Smooth muscle cell (in vitro differentiated cells): Measurements from ENCODE around the gene FIGN. TPM values are rescaled to one million over a fixed set of nuclear protein-coding genes. Genes with fewer than 3 reads are reported as not detected.

Source experiments
- DNase-seq: peaks from one replicate; lab custom pipeline; 2025; ENCODE audit not compliant: unreplicated experiment; lab: John Stamatoyannopoulos, UW
- H2AFZ ChIP-seq: fragments of 200-600 bp; sonication (generic); 2 replicates; pipeline ENCODE4 v1.6.0; 2016; ENCODE audit warnings: antibody characterized with exemption, low read depth, mild to moderate bottlenecking
- H3F3A ChIP-seq: fragments of 200-600 bp; sonication (generic); 2 replicates; pipeline ENCODE4 v1.6.0; 2017; ENCODE audit warnings: antibody characterized with exemption, low read depth
- H3K27ac ChIP-seq: fragments of 200-600 bp; sonication (generic); 2 replicates; pipeline ENCODE4 v1.5.1; 2016; ENCODE audit warnings: low read depth, mild to moderate bottlenecking
- H3K27me3 ChIP-seq: fragments of 200-600 bp; sonication (generic); 2 replicates; pipeline ENCODE4 v1.6.1; 2016; ENCODE audit warnings: low read depth, mild to moderate bottlenecking
- H3K36me3 ChIP-seq: fragments of 200-600 bp; sonication (generic); 2 replicates; pipeline ENCODE4 v1.5.1; 2016; ENCODE audit warnings: low read depth
- H3K4me1 ChIP-seq: fragments of 200-600 bp; sonication (generic); 2 replicates; pipeline ENCODE4 v1.5.1; 2016; ENCODE audit warnings: low read depth
- H3K4me2 ChIP-seq: fragments of 200-600 bp; sonication (generic); 2 replicates; pipeline ENCODE4 v1.6.0; 2016; ENCODE audit warnings: mild to moderate bottlenecking
- H3K4me3 ChIP-seq: fragments of 200-600 bp; sonication (generic); 2 replicates; pipeline ENCODE4 v1.5.1; 2016; ENCODE audit warnings: mild to moderate bottlenecking
- H3K79me2 ChIP-seq: fragments of 200-600 bp; sonication (generic); 2 replicates; pipeline ENCODE4 v1.6.0; 2016; ENCODE audit warnings: low read depth, mild to moderate bottlenecking
- H3K9ac ChIP-seq: fragments of 200-600 bp; sonication (generic); 2 replicates; pipeline ENCODE4 v1.6.0; 2016; ENCODE audit warnings: low read depth
- H3K9me3 ChIP-seq: fragments of 200-600 bp; sonication (generic); replicated peaks from 2 replicates; pipeline ENCODE4 v1.5.1; 2016; ENCODE audit warnings: low read depth
- H4K20me1 ChIP-seq: fragments of 200-600 bp; sonication (generic); 2 replicates; pipeline ENCODE4 v1.6.0; 2016; ENCODE audit warnings: low read depth
- WGBS: methylation state at CpG from one replicate; pipeline ENCODE4 v1.1.7; 2016; ENCODE audit warnings: low lambda C conversion rate; 5-methylcytosine and 5-hydroxymethylcytosine counted together
- polyA plus RNA-seq: library from polyadenylated mRNA; unstranded; fragments of >200 nt; fragmentation: Nextera tagmentation; extraction: Ambion mirVana; gene quantifications from 2 replicates; pipeline ENCODE4 v1.2.1, GENCODE V29; 2016
- total RNA-seq: library from RNA; depleted of rRNA; stranded (reverse); fragments of >200 nt; gene quantifications from 2 replicates; pipeline ENCODE4 v1.2.3, GENCODE V29; 2014
- TF ChIP-seq, protein P1 (sequence below): fragments of 200-600 bp; sonication (generic); IDR thresholded peaks from 2 replicates; pipeline ENCODE4 v1.5.1; 2017; ENCODE audit warnings: borderline replicate concordance, mild to moderate bottlenecking, antibody characterized with exemption; ENCODE audit not compliant: insufficient read depth, poor library complexity, severe bottlenecking

The FIGN gene
- total and polyA plus RNA-seq, 2 experiments from 2014 or later, result 0.71 to 4.8 TPM

DNA sequence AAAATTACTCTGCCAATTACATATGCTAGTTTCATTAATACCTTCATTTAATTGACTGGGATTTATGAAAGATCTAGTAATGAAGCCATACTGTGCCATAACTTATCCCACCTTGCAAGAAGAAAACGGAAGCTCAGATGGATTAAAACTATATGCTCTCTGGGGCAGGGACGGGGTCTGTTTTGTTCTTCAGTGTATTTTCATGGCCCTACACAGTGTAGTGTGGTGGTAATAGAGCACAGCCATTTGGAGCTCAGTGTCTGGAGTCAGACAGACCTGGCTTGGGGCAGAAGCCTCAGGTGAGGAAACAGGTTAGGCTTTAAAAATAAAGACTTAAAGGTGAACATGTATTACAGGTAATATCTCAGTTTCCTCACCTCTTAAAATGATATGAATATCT is 62.3 kb downstream of the FIGN start:
- Histone ChIP-seq H3F3A (no peaks in the 10 kb centered on the region), H3K4me3 (no peak overlapping the region), H3K4me2 (no peak overlapping the region), H3K9me3 (no peaks in the 10 kb centered on the region), H3K79me2 (no peaks in the 10 kb centered on the region), H3K4me1 (no peaks in the 10 kb centered on the region), H4K20me1 (no peaks in the 10 kb centered on the region), H2AFZ (no peak overlapping the region), H3K27me3 (no peaks in the 10 kb centered on the region), H3K9ac (no peak overlapping the region), H3K36me3 (no peaks in the 10 kb centered on the region), H3K27ac (no peak overlapping the region)
- no peak for DNase-seq
- TF ChIP-seq, protein P1, sequence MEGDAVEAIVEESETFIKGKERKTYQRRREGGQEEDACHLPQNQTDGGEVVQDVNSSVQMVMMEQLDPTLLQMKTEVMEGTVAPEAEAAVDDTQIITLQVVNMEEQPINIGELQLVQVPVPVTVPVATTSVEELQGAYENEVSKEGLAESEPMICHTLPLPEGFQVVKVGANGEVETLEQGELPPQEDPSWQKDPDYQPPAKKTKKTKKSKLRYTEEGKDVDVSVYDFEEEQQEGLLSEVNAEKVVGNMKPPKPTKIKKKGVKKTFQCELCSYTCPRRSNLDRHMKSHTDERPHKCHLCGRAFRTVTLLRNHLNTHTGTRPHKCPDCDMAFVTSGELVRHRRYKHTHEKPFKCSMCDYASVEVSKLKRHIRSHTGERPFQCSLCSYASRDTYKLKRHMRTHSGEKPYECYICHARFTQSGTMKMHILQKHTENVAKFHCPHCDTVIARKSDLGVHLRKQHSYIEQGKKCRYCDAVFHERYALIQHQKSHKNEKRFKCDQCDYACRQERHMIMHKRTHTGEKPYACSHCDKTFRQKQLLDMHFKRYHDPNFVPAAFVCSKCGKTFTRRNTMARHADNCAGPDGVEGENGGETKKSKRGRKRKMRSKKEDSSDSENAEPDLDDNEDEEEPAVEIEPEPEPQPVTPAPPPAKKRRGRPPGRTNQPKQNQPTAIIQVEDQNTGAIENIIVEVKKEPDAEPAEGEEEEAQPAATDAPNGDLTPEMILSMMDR, result no peak
- WGBS, result 95% methylated on average over 2 of the region's 2 CpGs

DNA sequence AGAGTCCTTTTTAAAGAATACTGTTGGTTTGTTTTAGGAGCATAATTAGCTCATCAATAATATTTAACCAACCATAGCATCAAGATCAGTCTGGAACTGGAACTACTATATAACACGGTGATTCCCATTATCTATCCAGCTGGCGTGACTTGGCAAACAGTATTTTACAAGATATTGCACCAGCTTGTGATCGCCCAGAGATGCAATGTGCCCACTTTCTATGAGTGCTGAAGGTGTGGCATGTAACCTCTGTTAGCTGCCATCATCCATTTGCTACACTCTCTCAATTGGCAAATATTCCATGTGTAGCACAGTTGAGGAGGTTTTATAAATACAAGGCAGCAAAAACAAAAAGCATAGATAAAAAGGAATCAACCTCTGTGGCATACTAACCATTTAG is 64.9 kb downstream of the FIGN start:
- Histone ChIP-seq H2AFZ (no peak overlapping the region), H3K27ac (no peak overlapping the region), H4K20me1 (no peaks in the 10 kb centered on the region), H3K4me1 (peaks cover 18% of the 10 kb centered on the region), H3F3A (no peaks in the 10 kb centered on the region), H3K9me3 (no peaks in the 10 kb centered on the region), H3K9ac (no peak overlapping the region), H3K27me3 (no peaks in the 10 kb centered on the region), H3K4me2 (no peak overlapping the region), H3K79me2 (no peaks in the 10 kb centered on the region), H3K36me3 (no peaks in the 10 kb centered on the region), H3K4me3 (no peak overlapping the region)
- TF ChIP-seq, protein P1, result no peak
- DNase-seq, result no peak
- WGBS, result 95% methylated on average over 3 of the region's 3 CpGs

DNA sequence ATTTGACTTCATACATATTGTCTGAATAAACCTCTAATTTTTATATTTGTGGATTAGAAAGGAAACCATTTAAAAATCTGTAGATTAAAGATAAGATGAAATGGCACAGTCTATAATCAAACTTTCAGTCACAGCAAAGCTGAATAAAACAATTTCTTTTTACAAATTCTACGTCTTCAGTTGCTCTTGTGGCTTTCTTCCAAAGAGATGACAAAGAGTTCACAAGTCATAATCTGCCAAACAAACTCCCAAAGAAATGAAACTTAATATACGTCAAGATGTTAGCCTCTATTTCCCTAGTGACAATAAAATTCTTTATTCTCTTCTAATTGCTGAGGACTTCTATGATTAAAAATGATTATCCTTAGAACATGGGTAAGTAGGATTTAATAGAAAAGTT is 66.3 kb downstream of the FIGN start:
- Histone ChIP-seq H3K79me2 (no peaks in the 10 kb centered on the region), H3K36me3 (no peaks in the 10 kb centered on the region), H3K4me3 (no peak overlapping the region), H2AFZ (no peak overlapping the region), H3K27me3 (no peaks in the 10 kb centered on the region), H3K9me3 (no peaks in the 10 kb centered on the region), H3K4me1 (peaks cover 32% of the 10 kb centered on the region), H3K27ac (no peak overlapping the region), H3K9ac (no peak overlapping the region), H4K20me1 (no peaks in the 10 kb centered on the region), H3F3A (no peaks in the 10 kb centered on the region), H3K4me2 (no peak overlapping the region)
- WGBS, result 98% methylated on average over 2 of the region's 2 CpGs
- DNase-seq, result no peak
- TF ChIP-seq, protein P1, result no peak

DNA sequence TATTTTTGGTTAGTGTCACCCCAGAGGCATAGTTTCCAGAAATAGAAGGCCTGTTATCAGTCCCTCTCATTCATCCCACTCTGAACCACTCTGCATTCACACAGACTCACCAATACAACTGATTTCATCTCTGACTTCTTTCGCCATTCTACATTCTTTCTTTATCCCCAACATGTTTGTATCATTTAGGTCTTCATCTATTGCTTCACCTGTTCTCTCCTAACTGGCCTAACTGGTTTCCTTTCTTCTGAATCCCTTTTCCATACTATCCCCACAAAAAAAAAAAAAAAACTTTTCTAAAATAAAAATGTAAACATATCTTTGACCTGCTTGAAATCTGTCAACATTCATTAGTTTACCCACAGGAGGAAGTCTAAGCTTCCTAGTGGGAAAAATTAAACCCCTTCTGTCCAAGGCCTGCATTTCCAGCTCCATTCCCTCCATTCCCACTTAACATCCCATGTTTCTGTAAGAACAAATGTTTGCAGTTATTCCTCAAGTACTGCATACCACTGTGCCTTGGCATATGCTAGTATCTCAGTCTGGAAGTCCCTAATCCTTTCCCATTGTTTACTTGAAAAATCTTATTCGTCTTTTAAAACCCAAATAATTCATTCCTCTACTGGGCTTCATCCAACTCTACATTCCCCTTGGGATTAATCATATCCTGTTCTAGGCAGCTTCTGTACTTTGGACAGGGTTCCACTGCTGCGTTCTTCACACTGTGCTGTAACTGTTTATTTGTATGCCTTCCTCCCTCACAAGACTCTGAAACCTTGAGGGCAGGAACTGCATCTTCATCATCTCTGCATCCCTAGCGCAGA is 68.5 kb downstream of the FIGN start:
- no peaks in the 10 kb centered on the region for H3K27me3 ChIP-seq
- no peak overlapping the region for H3K4me3 ChIP-seq
- no peaks in the 10 kb centered on the region for H3K79me2 ChIP-seq
- no peak for DNase-seq
- H3K36me3 ChIP-seq, result no peaks in the 10 kb centered on the region
- 35% methylated on average over 4 of the region's 4 CpGs for WGBS
- H3K27ac ChIP-seq, result peak overlapping the region; percentile 10
- H4K20me1 ChIP-seq, result no peaks in the 10 kb centered on the region
- peaks cover 5% of the 10 kb centered on the region for H3F3A ChIP-seq
- no peak overlapping the region for H2AFZ ChIP-seq
- peaks cover 40% of the 10 kb centered on the region for H3K4me1 ChIP-seq
- peak overlapping the region; percentile 39 for H3K4me2 ChIP-seq
- no peak overlapping the region for H3K9ac ChIP-seq
- H3K9me3 ChIP-seq, result no peaks in the 10 kb centered on the region
- TF ChIP-seq, protein P1, result no peak
